Sigmoid colon (tissue), 7 donors: ENCODE data around the gene DPY30. TPM values are rescaled to one million over a fixed set of nuclear protein-coding genes. Genes with fewer than 3 reads are reported as not detected.

Experiments
- DNase-seq: peaks from one replicate; pipeline ENCODE4 v3.0.0-alpha.2; 2019
- H3K27ac ChIP-seq, 4 donors: fragments of 200-600 bp; sonication (generic); one replicate each; pipeline ENCODE4 v1.5.1; 2016 to 2019; ENCODE audit warnings: mild to moderate bottlenecking in 1 of 4
- H3K27me3 ChIP-seq, 3 donors: fragments of 200-600 bp; sonication (generic); one replicate each; pipeline ENCODE4 v1.5.1; 2019; ENCODE audit warnings: mild to moderate bottlenecking in 1 of 3
- H3K36me3 ChIP-seq, 4 donors: fragments of 200-600 bp; sonication (generic); one replicate each; pipeline ENCODE4 v1.5.1; 2016 to 2019
- H3K4me1 ChIP-seq, 4 donors: fragments of 200-600 bp; sonication (generic); one replicate each; pipeline ENCODE4 v1.5.1; 2017 to 2019
- H3K4me3 ChIP-seq, 4 donors: fragments of 200-600 bp; sonication (generic); one replicate each; pipeline ENCODE4 v1.5.1; 2017 to 2019; ENCODE audit warnings: mild to moderate bottlenecking in 2 of 4, moderate library complexity in 1 of 4
- H3K9me3 ChIP-seq, 4 donors: fragments of 200-600 bp in 3 of 4; sonication (generic) in 3 of 4; one replicate each; pipeline versions ENCODE4 v1.5.1 to v1.6.1; 2013 to 2019
- CTCF ChIP-seq, 4 experiments: fragments of 450-650 bp in 3 of 4; fragments of 200-600 bp in 1 of 4; IDR thresholded peaks; one replicate each; pipeline ENCODE4 v1.5.1; 2016 to 2019; ENCODE audit warnings: antibody characterized with exemption in 4 of 4, mild to moderate bottlenecking in 3 of 4, moderate library complexity in 2 of 4
- EP300 ChIP-seq, 4 donors: sonication (generic); formaldehyde crosslinking; IDR thresholded peaks; one replicate each; pipeline ENCODE4 v1.6.1; 2017; ENCODE audit warnings: antibody characterized with exemption in 4 of 4
- POLR2A ChIP-seq, 2 donors: fragments of 450-650 bp; IDR thresholded peaks; one replicate each; pipeline ENCODE4 v1.6.1; 2016; ENCODE audit warnings: antibody characterized with exemption in 2 of 2, mild to moderate bottlenecking in 2 of 2, moderate library complexity in 2 of 2
- POLR2AphosphoS5 ChIP-seq, 4 donors: sonication (generic); formaldehyde crosslinking; IDR thresholded peaks; one replicate each; pipeline ENCODE4 v1.6.1; 2017; ENCODE audit warnings: antibody characterized with exemption in 4 of 4
- WGBS, 2 donors: extraction: QIAGEN DNeasy Blood & Tissue Kit; methylation state at CpG; one replicate each; pipeline ENCODE4 v1.1.7; 2013; 5-methylcytosine and 5-hydroxymethylcytosine counted together
- intact Hi-C: fragments of 100-400 bp; cut with DNase I; formaldehyde crosslinking; loops from one replicate; pipeline ENCODE4 v1.15.1; 2023
- polyA plus RNA-seq, 3 donors: library from polyadenylated mRNA; stranded (reverse); fragments of 200-250 nt; gene quantifications; one replicate each; pipeline ENCODE4 v1.2.3, GENCODE V29; 2013
- total RNA-seq, 4 donors: library from RNA; depleted of rRNA; stranded (reverse); fragments of >200 nt; gene quantifications; one replicate each; pipeline ENCODE4 v1.1.0, GENCODE V29; 2016
- donor health status: healthy with polysubstance abuse.
- donor health status: Bipolar disorder and iron deficiency.
- donor health status: healthy.

Gene DPY30
- total and polyA plus RNA-seq, 7 donors, result 60.6 to 133 (median 69.8) TPM

DNA sequence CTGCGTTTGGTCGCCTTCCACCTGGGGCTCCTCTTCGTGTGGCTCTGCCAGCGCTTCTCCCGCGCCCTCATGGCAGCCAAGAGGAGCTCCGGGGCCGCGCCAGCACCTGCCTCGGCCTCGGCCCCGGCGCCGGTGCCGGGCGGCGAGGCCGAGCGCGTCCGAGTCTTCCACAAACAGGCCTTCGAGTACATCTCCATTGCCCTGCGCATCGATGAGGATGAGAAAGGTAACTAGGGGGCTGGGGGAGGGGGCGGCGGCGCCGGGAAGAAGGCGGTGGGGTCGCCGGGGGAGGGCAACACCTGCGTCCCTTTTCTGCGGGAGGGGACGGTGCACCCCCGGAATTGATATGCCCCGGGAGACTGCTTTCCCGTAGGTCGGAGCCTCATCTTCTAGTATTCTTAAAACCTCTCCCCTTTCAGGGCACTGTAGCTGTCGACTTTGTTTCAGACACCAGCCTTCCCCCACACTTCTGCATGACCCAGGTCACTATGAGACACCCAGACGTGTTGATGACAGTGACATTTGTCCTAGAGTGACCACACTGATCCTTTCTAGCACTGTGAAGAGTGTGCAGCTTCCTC is 24.5 kb upstream of the DPY30 start:
- TF ChIP-seq CTCF (IDR thresholded peaks at IDR 0.05) (no peak), POLR2A (IDR thresholded peaks at IDR 0.05) (no peak), POLR2AphosphoS5 (IDR thresholded peaks at IDR 0.05) (no peak), EP300 (IDR thresholded peaks at IDR 0.05) (no peak)
- H3K4me3 ChIP-seq, result peak overlapping the region; percentile 55 to 90 (median 71)
- H3K27me3 ChIP-seq, result no peaks in the 10 kb centered on the region
- WGBS, 2 donors, result 1% methylated on average over 40 of the region's 40 CpGs
- H3K9me3 ChIP-seq, result no peaks in the 10 kb centered on the region
- H3K36me3 ChIP-seq, result no peaks in the 10 kb centered on the region
- H3K4me1 ChIP-seq, result peaks cover 0 to 18% (median 9%) of the 10 kb centered on the region in 4 donors
- DNase-seq, result peak; percentile 67
- intact Hi-C loops, result loop anchor here (1.0 kb wide), 1 partner anchor 55 kb away; no protein-coding TSS in a partner anchor
- peak overlapping the region; percentile 84 to 91 (median 90) for H3K27ac ChIP-seq

GRCh38 chr2:32063310-32064020 is 23.9 kb upstream of the DPY30 start, which contains the start of gene SPAST:
SPAST (plus strand) TSS chr2:32063556; CDS start chr2:32063832, 276 bp downstream.
- H3K4me1 ChIP-seq, result peaks cover 0 to 18% (median 9%) of the 10 kb centered on the region in 4 donors
- 0% methylated on average over 79 of the region's 79 CpGs for WGBS, 2 donors
- H3K27ac ChIP-seq, result peak within 1 kb of the TSS; percentile 84 to 91 (median 90)
- intact Hi-C loops, result loop anchor here (1.0 kb wide), 3 partner anchors 24 to 102 kb away; partner anchors contain the start of genes DPY30 and SLC30A6
- H3K4me3 ChIP-seq, result peak within 1 kb of the TSS; percentile 55 to 90 (median 71)
- TF ChIP-seq POLR2A (IDR thresholded peaks at IDR 0.05) (peak in 1 of 2 donors; percentile 30), EP300 (IDR thresholded peaks at IDR 0.05) (peak in 1 of 4 donors; percentile 17), POLR2AphosphoS5 (IDR thresholded peaks at IDR 0.05) (peak; percentile 25 to 85 (median 74)), CTCF (IDR thresholded peaks at IDR 0.05) (peak; percentile 66 to 79 (median 74))
- no peaks in the 10 kb centered on the region for H3K36me3 ChIP-seq
- no peaks in the 10 kb centered on the region for H3K9me3 ChIP-seq
- no peaks in the 10 kb centered on the region for H3K27me3 ChIP-seq
- DNase-seq, result peak; percentile 98

DNA sequence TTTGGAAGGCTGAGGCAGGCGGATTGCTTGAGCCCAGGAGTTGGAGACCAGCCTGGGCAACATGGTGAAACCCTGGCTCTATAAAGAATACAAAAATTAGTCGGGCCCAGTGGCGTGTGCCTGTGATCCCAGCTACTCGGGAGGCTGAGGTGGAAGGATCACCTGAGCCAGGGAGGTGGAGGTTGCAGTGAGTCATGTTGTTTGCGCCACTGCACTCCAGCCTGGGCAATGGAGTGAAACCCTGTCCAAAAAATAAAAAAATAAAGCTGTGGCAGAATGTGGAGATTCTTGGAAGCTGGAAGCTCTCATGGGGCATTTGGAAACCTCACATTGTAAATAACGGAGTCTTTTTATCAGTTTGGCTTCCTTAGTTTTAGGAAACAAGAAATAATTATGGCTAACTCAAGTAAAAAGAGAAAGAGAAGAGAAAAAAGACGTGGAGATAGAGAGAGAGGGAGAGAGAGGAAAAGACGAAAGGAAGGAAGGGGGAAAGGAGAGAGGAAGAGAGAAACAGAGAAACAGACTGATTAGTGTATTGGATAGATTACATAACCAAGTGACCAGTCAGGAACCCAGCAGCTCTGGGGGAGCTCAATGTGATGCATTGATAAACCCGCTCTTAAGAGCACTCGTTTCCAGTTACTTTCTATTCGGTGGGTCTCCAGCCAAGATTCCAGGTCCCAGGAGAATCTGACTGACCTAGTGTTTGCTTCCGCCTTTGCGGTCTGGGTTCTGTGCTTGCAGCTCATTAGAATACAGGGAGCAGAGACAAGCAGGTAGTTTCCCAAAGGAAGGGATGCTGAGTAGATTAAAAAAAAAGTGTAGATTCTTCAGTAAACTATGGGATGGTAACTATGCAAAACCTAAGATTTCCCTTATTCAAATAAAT is 22.6 kb upstream of the DPY30 start:
- Histone ChIP-seq H3K36me3 (no peaks in the 10 kb centered on the region), H3K27ac (peak overlapping the region; percentile 84 to 91 (median 90)), H3K27me3 (no peaks in the 10 kb centered on the region), H3K9me3 (no peaks in the 10 kb centered on the region), H3K4me1 (peaks cover 0 to 18% (median 9%) of the 10 kb centered on the region in 4 donors), H3K4me3 (peak overlapping the region; percentile 55 to 90 (median 71))
- intact Hi-C loops, result no loop called here
- DNase-seq, result peak; percentile 78
- WGBS, 2 donors, result 44 to 49% methylated on average over 13 of the region's 13 CpGs
- no peak for TF ChIP-seq EP300 (IDR thresholded peaks at IDR 0.05)
- no peak for TF ChIP-seq POLR2A (IDR thresholded peaks at IDR 0.05)
- no peak for TF ChIP-seq POLR2AphosphoS5 (IDR thresholded peaks at IDR 0.05)
- no peak for TF ChIP-seq CTCF (IDR thresholded peaks at IDR 0.05)

DNA sequence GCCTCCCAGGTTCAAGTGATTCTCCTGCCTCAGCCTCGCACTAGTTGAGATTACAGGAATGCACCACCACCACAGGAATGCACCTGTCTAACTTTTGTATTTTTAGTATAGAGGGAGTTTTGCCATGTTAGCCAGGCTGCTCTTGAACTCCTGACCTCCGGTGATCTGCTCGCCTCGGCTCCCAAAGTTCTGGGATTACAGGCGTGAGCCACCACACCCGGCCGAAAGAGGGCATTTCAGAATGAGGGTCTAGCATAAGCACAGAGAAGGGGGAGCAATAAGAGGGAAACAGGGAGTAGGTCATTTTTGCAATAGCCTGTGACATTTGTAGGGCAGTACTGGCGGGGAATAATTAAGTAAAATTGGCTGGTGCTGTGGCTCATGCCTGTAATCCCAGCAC is 21.8 kb upstream of the DPY30 start:
- no peak for DNase-seq
- TF ChIP-seq POLR2A (IDR thresholded peaks at IDR 0.05) (no peak), EP300 (IDR thresholded peaks at IDR 0.05) (no peak), CTCF (IDR thresholded peaks at IDR 0.05) (no peak), POLR2AphosphoS5 (IDR thresholded peaks at IDR 0.05) (no peak)
- 94 to 96% methylated on average over 8 of the region's 8 CpGs for WGBS, 2 donors
- intact Hi-C loops, result no loop called here
- Histone ChIP-seq H3K36me3 (no peaks in the 10 kb centered on the region), H3K27ac (no peak overlapping the region), H3K4me3 (no peak overlapping the region), H3K27me3 (no peaks in the 10 kb centered on the region), H3K9me3 (no peaks in the 10 kb centered on the region), H3K4me1 (peaks cover 0 to 18% (median 9%) of the 10 kb centered on the region in 4 donors)
